Vagina (tissue), 2 donors: ENCODE results near the gene ZP1.

Experiments used
- POLR2A ChIP-seq, 2 donors: fragments of 450-650 bp; IDR thresholded peaks; one replicate each; pipeline ENCODE4 v1.6.1; 2017; ENCODE audit warnings: antibody characterized with exemption in 2 of 2, mild to moderate bottlenecking in 2 of 2, moderate library complexity in 2 of 2
- TF ChIP-seq, protein P1 (sequence below), 3 experiments: fragments of 450-650 bp in 2 of 3; fragments of 200-600 bp in 1 of 3; sonication (generic) in 1 of 3; IDR thresholded peaks; one replicate each; pipeline ENCODE4 v1.5.1; 2017 to 2019; ENCODE audit warnings: antibody characterized with exemption in 3 of 3, mild to moderate bottlenecking in 2 of 3, moderate library complexity in 2 of 3

DNA sequence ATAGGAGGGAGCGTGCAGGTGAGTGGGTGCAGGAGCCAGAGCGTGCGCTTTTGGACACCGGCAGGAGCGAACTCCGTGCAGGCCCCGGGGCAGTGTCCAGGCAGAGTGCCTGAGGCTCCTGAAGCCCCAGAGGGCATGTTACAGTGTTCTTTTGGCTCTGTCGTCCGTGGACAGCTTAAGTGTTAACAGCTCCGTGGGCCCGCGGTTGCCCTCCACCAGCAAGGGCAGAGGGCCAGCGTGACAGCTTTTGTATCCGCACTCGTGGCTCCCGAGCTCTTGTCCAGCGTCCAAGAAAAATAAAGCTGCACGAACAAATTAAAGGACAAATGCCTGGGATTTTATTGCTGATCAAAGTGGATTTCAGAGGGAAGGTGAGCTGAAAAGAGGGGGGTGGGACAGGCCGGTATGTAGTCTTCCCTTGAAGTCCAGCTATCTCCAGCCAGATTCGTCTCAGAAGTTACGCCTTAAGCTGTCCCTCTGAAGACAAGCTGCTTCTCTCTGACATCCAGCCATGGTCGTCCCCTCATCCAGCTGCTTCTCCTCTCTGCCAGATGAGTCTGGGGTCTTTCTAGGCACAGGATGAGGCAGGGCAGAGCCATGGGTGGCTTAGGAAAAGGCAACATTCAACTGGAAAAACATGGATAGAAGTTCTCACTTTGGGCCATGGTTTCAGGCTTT lies 45.6 kb downstream of the ZP1 start:
- TF ChIP-seq POLR2A (IDR thresholded peaks at IDR 0.05), result no peak
- TF ChIP-seq, protein P1, sequence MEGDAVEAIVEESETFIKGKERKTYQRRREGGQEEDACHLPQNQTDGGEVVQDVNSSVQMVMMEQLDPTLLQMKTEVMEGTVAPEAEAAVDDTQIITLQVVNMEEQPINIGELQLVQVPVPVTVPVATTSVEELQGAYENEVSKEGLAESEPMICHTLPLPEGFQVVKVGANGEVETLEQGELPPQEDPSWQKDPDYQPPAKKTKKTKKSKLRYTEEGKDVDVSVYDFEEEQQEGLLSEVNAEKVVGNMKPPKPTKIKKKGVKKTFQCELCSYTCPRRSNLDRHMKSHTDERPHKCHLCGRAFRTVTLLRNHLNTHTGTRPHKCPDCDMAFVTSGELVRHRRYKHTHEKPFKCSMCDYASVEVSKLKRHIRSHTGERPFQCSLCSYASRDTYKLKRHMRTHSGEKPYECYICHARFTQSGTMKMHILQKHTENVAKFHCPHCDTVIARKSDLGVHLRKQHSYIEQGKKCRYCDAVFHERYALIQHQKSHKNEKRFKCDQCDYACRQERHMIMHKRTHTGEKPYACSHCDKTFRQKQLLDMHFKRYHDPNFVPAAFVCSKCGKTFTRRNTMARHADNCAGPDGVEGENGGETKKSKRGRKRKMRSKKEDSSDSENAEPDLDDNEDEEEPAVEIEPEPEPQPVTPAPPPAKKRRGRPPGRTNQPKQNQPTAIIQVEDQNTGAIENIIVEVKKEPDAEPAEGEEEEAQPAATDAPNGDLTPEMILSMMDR (IDR thresholded peaks at IDR 0.05), result no peak
